HUES64 (cell line): ENCODE results near the gene HSBP1L1.

Experiments used
- H3K27ac ChIP-seq: 2 replicates; pipeline ENCODE4 v1.7.0; 2013; ENCODE audit warnings: low read depth, low read length, inconsistent platforms
- H3K27me3 ChIP-seq: 2 replicates; pipeline ENCODE4 v1.6.1; 2013; ENCODE audit warnings: mild to moderate bottlenecking, low read length; ENCODE audit not compliant: insufficient read depth
- H3K36me3 ChIP-seq: 2 replicates; pipeline ENCODE4 v1.6.1; 2013; ENCODE audit warnings: mild to moderate bottlenecking, low read length; ENCODE audit not compliant: insufficient read depth
- H3K4me1 ChIP-seq: 2 replicates; pipeline ENCODE4 v1.6.1; 2013; ENCODE audit warnings: mild to moderate bottlenecking, low read length, moderate library complexity; ENCODE audit not compliant: insufficient read depth
- H3K4me3 ChIP-seq: 2 replicates; pipeline ENCODE4 v1.5.1; 2013; ENCODE audit warnings: mild to moderate bottlenecking, low read length, moderate library complexity
- H3K9ac ChIP-seq: 2 replicates; pipeline ENCODE4 v1.6.1; 2013; ENCODE audit warnings: mild to moderate bottlenecking, low read depth, low read length
- H3K9me3 ChIP-seq: 2 replicates; pipeline ENCODE4 v1.6.1; 2013; ENCODE audit warnings: low read depth, low read length; ENCODE audit not compliant: insufficient read depth
- WGBS: fragments of 150-250, 120-280 bp; methylation state at CpG from one replicate; pipeline ENCODE4 v1.1.7; 2013; ENCODE audit warnings: missing lambda C conversion rate; 5-methylcytosine and 5-hydroxymethylcytosine counted together

The HSBP1L1 gene

GRCh38 chr18:79947054-79947755, 17.2 kb upstream of the HSBP1L1 start:
- Histone ChIP-seq H3K27me3 (peaks cover 19% of the 10 kb centered on the region), H3K36me3 (0 out of 2 replicates have a peak, but pooled peaks cover 4% of the 10 kb centered on the region), H3K4me3 (no peak overlapping the region), H3K9me3 (no peaks in the 10 kb centered on the region), H3K4me1 (no peaks in the 10 kb centered on the region), H3K9ac (no peak overlapping the region), H3K27ac (no peak overlapping the region)
- WGBS = 90% methylated on average over 12 of the region's 14 CpGs

DNA sequence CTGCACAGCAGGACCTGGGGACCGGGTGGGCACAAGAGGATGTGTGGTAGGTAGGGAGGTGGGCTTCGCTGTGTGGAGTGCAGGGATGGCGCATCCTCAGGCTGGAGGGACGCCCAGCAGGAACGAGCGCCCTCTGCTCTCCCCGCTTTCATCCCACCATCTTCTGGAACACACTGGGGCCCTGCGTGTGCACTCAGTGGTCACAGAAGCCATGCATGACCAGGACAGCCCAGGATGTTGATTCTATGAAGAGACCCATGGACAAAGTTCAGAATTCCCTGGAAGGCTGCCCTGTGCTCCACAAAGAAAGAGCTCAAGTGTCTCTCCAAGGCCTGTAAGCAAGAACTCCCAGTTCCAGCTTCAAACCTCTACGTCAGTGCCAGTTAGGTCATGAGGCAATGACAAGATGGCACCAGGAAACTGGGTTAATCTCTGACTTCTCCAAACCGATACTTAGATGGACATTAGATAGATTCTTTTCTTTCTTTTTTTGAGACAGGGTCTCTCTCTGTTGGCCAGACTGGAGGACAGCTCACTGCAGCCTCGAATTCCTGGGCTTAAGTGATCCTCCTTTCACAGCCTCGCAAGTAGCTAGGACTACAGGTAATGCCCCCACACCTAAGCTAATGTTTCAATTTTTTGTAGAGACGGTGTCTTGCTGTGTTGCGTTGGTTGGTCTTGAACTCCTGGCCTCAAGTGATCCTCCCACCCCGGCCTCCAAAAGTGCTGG, 16.4 kb upstream of the HSBP1L1 start:
- Histone ChIP-seq H3K27me3 (peaks cover 28% of the 10 kb centered on the region), H3K9ac (no peak overlapping the region), H3K4me1 (no peaks in the 10 kb centered on the region), H3K9me3 (no peaks in the 10 kb centered on the region), H3K4me3 (no peak overlapping the region), H3K27ac (no peak overlapping the region), H3K36me3 (no peaks in the 10 kb centered on the region)
- 94% methylated on average over 13 of the region's 15 CpGs for WGBS

DNA sequence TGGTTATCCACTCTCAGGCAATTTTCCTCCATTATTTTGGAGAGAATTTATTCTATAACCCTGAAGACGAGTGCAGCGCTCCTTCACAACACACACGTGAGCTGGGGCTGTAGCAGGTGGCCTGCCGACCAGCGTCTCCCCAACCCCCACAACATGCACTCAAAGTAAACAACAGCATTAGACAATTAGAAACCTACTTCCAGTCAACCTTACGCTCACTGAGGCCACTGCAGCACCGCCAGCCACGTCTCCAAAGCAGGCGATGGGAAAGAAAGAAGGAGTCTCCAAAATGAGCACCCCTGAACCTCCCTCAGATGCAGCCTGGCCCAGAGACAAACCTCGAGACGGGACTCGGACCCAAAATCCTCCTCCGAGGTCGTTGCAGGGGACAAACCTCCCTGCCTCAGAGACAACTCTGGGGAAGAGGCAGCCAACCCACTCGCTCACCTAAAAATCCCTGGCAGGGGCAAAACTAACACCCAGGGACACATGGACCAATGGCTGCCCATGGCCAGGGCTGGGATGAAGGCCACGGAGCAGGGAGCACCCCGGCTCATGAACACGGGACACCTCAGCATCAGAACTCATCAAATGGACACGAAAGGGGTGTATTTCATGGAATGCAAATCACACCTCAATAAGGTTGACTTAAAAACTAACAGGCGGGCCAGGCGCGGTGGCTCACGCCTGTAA, 15.6 kb upstream of the HSBP1L1 start:
- no peak overlapping the region for H3K27ac ChIP-seq
- H3K9me3 ChIP-seq = no peaks in the 10 kb centered on the region
- H3K4me1 ChIP-seq = no peaks in the 10 kb centered on the region
- no peak overlapping the region for H3K9ac ChIP-seq
- WGBS = 89% methylated on average over 23 of the region's 23 CpGs
- H3K36me3 ChIP-seq = no peaks in the 10 kb centered on the region
- H3K4me3 ChIP-seq = no peak overlapping the region
- peaks cover 36% of the 10 kb centered on the region for H3K27me3 ChIP-seq

GRCh38 chr18:79949697-79950487, 14.6 kb upstream of the HSBP1L1 start:
- H3K4me3 ChIP-seq = peak overlapping the region; percentile 62
- H3K27me3 ChIP-seq = peaks cover 46% of the 10 kb centered on the region
- no peaks in the 10 kb centered on the region for H3K9me3 ChIP-seq
- H3K27ac ChIP-seq = no peak overlapping the region
- H3K4me1 ChIP-seq = no peaks in the 10 kb centered on the region; the same call in 1 of the 2 replicates
- H3K36me3 ChIP-seq = no peaks in the 10 kb centered on the region
- 86% methylated on average over 11 of the region's 12 CpGs for WGBS
- no peak overlapping the region for H3K9ac ChIP-seq

DNA sequence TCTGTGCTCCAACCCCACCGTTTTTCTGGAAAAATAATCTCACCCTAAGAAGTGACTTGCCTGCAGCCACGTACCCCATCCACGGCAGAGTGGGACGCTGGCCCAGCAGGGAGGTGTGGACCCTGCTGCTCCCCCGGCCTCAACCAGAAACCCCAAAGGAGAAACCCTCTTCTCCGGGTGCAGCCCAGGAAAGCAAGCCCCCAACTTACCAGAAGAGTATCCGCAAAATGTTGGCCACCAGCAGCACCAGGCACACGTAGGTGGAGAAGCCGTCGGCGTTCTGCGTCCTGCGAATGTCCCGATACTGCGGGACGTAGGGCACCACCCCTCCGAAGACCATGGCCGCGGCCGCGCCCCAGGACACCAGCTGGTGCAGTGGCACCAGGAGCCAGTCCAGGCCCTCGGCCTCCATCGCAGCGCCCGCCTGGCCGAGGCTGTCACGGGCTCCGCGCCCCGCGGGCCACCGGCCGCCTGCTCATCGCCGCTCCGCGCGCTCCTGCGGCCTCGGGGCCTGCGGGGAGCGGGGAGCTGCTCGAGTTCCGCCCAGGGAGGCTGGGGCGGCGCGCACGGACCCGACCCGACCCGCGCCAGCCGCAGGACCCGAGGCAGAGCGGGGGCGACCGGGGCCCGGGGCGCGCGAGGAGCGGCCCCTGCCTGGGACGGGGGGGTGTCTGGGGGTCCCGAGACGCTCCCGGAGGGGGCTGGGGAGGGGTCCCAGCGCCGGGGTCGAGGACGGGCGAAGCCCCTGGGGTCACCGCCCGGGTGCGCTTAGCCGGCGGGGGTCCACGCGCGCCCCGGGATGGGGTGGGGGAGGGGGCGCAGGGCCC, 13.7 kb upstream of the HSBP1L1 start:
- 7% methylated on average over 80 of the region's 81 CpGs for WGBS
- Histone ChIP-seq H3K9ac (no peak overlapping the region), H3K27me3 (peaks cover 54% of the 10 kb centered on the region), H3K27ac (no peak overlapping the region), H3K9me3 (no peaks in the 10 kb centered on the region), H3K36me3 (no peaks in the 10 kb centered on the region), H3K4me3 (peak overlapping the region; percentile 62), H3K4me1 (no peaks in the 10 kb centered on the region; the same call in 1 of the 2 replicates)

GRCh38 chr18:79951545-79952455, 12.6 kb upstream of the HSBP1L1 start, which contains the start of gene SLC66A2:
Gene SLC66A2, minus strand, starts transcription at chr18:79951653. Its CDS starts 727 bp downstream, at chr18:79950926.
- H3K27me3 ChIP-seq = peaks cover 63% of the 10 kb centered on the region
- H3K27ac ChIP-seq = no peak within 1 kb of the TSS
- WGBS = under 1% methylated on average over 126 of the region's 126 CpGs
- no peaks in the 10 kb centered on the region for H3K9me3 ChIP-seq
- H3K4me3 ChIP-seq = peak within 1 kb of the TSS; percentile 62
- H3K9ac ChIP-seq = no peak within 1 kb of the TSS
- H3K36me3 ChIP-seq = no peaks in the 10 kb centered on the region
- no peaks in the 10 kb centered on the region; the same call in 1 of the 2 replicates for H3K4me1 ChIP-seq

GRCh38 chr18:79952456-79952995, 11.9 kb upstream of the HSBP1L1 start:
- H3K4me1 ChIP-seq = no peaks in the 10 kb centered on the region; the same call in 1 of the 2 replicates
- no peak overlapping the region for H3K9ac ChIP-seq
- H3K27me3 ChIP-seq = peaks cover 63% of the 10 kb centered on the region
- no peak overlapping the region for H3K27ac ChIP-seq
- H3K36me3 ChIP-seq = no peaks in the 10 kb centered on the region
- 7% methylated on average over 41 of the region's 43 CpGs for WGBS
- H3K9me3 ChIP-seq = no peaks in the 10 kb centered on the region
- peak overlapping the region; percentile 62 for H3K4me3 ChIP-seq

DNA sequence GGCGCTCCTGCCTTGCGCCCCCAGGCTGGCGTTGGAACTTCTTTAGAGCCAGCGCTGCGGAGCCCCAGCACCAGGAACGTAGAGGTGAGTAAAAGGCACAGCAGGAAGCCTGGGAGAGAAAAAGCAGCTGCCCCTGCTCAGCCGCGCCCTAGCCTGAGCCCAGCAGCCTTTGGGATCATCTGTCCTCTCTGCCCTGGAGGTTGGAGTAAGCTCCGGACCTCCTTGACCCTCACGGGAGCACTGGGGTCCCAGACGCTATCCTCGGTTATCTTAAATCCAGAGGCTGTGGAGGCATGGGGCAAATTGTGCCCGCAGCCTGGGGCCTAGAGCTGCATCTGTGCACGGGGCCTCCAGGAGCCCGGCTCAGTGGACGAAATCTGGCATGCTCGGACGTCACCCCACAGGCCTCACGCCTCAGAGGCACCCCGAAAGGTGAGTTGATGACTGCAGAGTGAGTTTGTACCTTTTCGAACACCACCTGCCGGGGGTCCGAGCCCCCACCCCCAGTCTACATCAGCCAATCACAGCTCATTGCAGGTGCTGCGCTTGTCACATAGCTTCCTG, 11.4 kb upstream of the HSBP1L1 start:
- Histone ChIP-seq H3K27me3 (peaks cover 63% of the 10 kb centered on the region), H3K36me3 (no peaks in the 10 kb centered on the region), H3K4me3 (peak overlapping the region; percentile 33), H3K9ac (no peak overlapping the region), H3K9me3 (no peaks in the 10 kb centered on the region), H3K4me1 (no peaks in the 10 kb centered on the region; the same call in 1 of the 2 replicates), H3K27ac (no peak overlapping the region)
- WGBS = 27% methylated on average over 24 of the region's 24 CpGs

GRCh38 chr18:79953971-79954651, 10.3 kb upstream of the HSBP1L1 start:
- Histone ChIP-seq H3K9ac (no peak overlapping the region), H3K4me3 (no peak overlapping the region), H3K27ac (no peak overlapping the region), H3K9me3 (no peaks in the 10 kb centered on the region), H3K4me1 (peaks cover 4% of the 10 kb centered on the region; the same call in 1 of the 2 replicates), H3K36me3 (no peaks in the 10 kb centered on the region), H3K27me3 (peaks cover 73% of the 10 kb centered on the region)
- 84% methylated on average over 10 of the region's 10 CpGs for WGBS
